ENCODE measurements around the gene KRT37. TPM values are rescaled to one million over a fixed set of nuclear protein-coding genes. Genes with fewer than 3 reads are reported as not detected.

The KRT37 gene
- total RNA-seq, 1 experiment from 2014 or later = not detected

- CTCF ChIA-PET = no interaction called here
- Histone ChIP-seq H3K27me3 (ENCODE audit: control insufficient read depth, insufficient read depth, low read length) (no peaks in the 10 kb centered on the region), H3K36me3 (ENCODE audit: control insufficient read depth, insufficient read depth, low read length) (no peaks in the 10 kb centered on the region), H3K27ac (ENCODE audit: low read length) (peak overlapping the region; percentile 77), H3K4me1 (ENCODE audit: control insufficient read depth, insufficient read depth, low read length) (peaks cover 17% of the 10 kb centered on the region; the same call in 1 of the 2 replicates), H3K9me3 (ENCODE audit: control insufficient read depth, insufficient read depth, low read depth, low read length) (no peaks in the 10 kb centered on the region), H3K4me3 (ENCODE audit: low read depth in 2 of 2, low read length in 2 of 2) (no peak overlapping the region)
- in situ Hi-C loops (cut with HindIII; ENCODE audit: low pct_unique_long_range_greater_than_20kb, low sequenced_read_pairs) = no loop called here
- TF ChIP-seq POLR2AphosphoS5 (IDR thresholded peaks at IDR 0.05; ENCODE audit: low read depth, low read length) (no peak), SIN3A (IDR thresholded peaks at IDR 0.05; ENCODE audit: borderline replicate concordance, insufficient read depth, low read depth, low read length) (no peak), CTCF (IDR thresholded peaks at IDR 0.05) (no peak), TCF7L2 (IDR thresholded peaks at IDR 0.05; ENCODE audit: low read depth, low read length) (no peak)
- TF ChIP-seq, protein P1, sequence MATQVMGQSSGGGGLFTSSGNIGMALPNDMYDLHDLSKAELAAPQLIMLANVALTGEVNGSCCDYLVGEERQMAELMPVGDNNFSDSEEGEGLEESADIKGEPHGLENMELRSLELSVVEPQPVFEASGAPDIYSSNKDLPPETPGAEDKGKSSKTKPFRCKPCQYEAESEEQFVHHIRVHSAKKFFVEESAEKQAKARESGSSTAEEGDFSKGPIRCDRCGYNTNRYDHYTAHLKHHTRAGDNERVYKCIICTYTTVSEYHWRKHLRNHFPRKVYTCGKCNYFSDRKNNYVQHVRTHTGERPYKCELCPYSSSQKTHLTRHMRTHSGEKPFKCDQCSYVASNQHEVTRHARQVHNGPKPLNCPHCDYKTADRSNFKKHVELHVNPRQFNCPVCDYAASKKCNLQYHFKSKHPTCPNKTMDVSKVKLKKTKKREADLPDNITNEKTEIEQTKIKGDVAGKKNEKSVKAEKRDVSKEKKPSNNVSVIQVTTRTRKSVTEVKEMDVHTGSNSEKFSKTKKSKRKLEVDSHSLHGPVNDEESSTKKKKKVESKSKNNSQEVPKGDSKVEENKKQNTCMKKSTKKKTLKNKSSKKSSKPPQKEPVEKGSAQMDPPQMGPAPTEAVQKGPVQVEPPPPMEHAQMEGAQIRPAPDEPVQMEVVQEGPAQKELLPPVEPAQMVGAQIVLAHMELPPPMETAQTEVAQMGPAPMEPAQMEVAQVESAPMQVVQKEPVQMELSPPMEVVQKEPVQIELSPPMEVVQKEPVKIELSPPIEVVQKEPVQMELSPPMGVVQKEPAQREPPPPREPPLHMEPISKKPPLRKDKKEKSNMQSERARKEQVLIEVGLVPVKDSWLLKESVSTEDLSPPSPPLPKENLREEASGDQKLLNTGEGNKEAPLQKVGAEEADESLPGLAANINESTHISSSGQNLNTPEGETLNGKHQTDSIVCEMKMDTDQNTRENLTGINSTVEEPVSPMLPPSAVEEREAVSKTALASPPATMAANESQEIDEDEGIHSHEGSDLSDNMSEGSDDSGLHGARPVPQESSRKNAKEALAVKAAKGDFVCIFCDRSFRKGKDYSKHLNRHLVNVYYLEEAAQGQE (IDR thresholded peaks at IDR 0.05; ENCODE audit: insufficient read depth in 1 of 2, low read depth in 2 of 2, low read length in 1 of 2) = no peak
- BruUV-seq (replicated peaks) = no TSS peak
- POLR2A ChIA-PET = no interaction called here
- ATAC-seq = peak; percentile 69
- intact Hi-C loops (cut with micrococcal nuclease; ENCODE audit: unreplicated experiment) = no loop called here
- DNase-seq (ENCODE audit: low read depth, low spot score) = no peak
Observed at GRCh38 chr17:41415833-41416335, 8.5 kb downstream of the KRT37 start.

GRCh38 chr17:41415411-41415810 lies 9.0 kb downstream of the KRT37 start:
- POLR2A ChIA-PET = no interaction called here
- in situ Hi-C loops (cut with HindIII; ENCODE audit: low pct_unique_long_range_greater_than_20kb, low sequenced_read_pairs) = no loop called here
- DNase-seq (ENCODE audit: low read depth, low spot score) (no peak), ATAC-seq (no peak)
- H3K9me3 ChIP-seq (ENCODE audit: control insufficient read depth, insufficient read depth, low read depth, low read length) = no peaks in the 10 kb centered on the region
- H3K27me3 ChIP-seq (ENCODE audit: control insufficient read depth, insufficient read depth, low read length) = no peaks in the 10 kb centered on the region
- H3K4me3 ChIP-seq (ENCODE audit: low read depth in 2 of 2, low read length in 2 of 2) = no peak overlapping the region
- no peaks in the 10 kb centered on the region for H3K36me3 ChIP-seq (ENCODE audit: control insufficient read depth, insufficient read depth, low read length)
- BruUV-seq (replicated peaks) = no TSS peak
- CTCF ChIA-PET = no interaction called here
- H3K4me1 ChIP-seq (ENCODE audit: control insufficient read depth, insufficient read depth, low read length) = peaks cover 17% of the 10 kb centered on the region; the same call in 1 of the 2 replicates
- H3K27ac ChIP-seq (ENCODE audit: low read length) = peak overlapping the region; percentile 77
- TF ChIP-seq TCF7L2 (IDR thresholded peaks at IDR 0.05; ENCODE audit: low read depth, low read length) = no peak
- TF ChIP-seq CTCF (IDR thresholded peaks at IDR 0.05) = no peak
- no peak for TF ChIP-seq SIN3A (IDR thresholded peaks at IDR 0.05; ENCODE audit: borderline replicate concordance, insufficient read depth, low read depth, low read length)
- TF ChIP-seq POLR2AphosphoS5 (IDR thresholded peaks at IDR 0.05; ENCODE audit: low read depth, low read length) = no peak
- TF ChIP-seq, protein P1 (IDR thresholded peaks at IDR 0.05; ENCODE audit: insufficient read depth in 1 of 2, low read depth in 2 of 2, low read length in 1 of 2) = no peak
- intact Hi-C loops (cut with micrococcal nuclease; ENCODE audit: unreplicated experiment) = no loop called here
